ENCODE data around the gene RUSF1.

The RUSF1 gene

GRCh38 chr16:31458844-31459686 is 49.1 kb downstream of the RUSF1 start, which contains the start of gene ARMC5:
Gene ARMC5 (plus strand): TSS chr16:31459501. CDS start chr16:31459525, 24 bp downstream.
- peak within 1 kb of the TSS; percentile 91 for H2AFZ ChIP-seq (ENCODE audit: low read depth, low read length)
- H3K79me2 ChIP-seq (ENCODE audit: insufficient read depth, low read length), result peaks cover 44% of the 10 kb centered on the region
- TF ChIP-seq EZH2 (IDR thresholded peaks at IDR 0.05; ENCODE audit: borderline replicate concordance, low read depth, low read length, severe bottlenecking) (no peak), CTCF (IDR thresholded peaks at IDR 0.05; ENCODE audit: borderline replicate concordance, extremely low read depth, low read length, poor library complexity, severe bottlenecking) (peak; percentile 60)
- H3K36me3 ChIP-seq (ENCODE audit: insufficient read depth, low read length), result peaks cover 37% of the 10 kb centered on the region
- peak within 1 kb of the TSS; percentile 95 for H3K4me2 ChIP-seq (ENCODE audit: insufficient read depth, low read length)
- DNase-seq (peak; percentile 98), ATAC-seq (ENCODE audit: insufficient read depth, low read depth) (peak; percentile 74)
- H3K27me3 ChIP-seq (ENCODE audit: insufficient read depth, low read length, poor library complexity), result no peaks in the 10 kb centered on the region
- peaks cover 34% of the 10 kb centered on the region for H4K20me1 ChIP-seq (ENCODE audit: insufficient read depth, low read length)
- peaks cover 50% of the 10 kb centered on the region for H3K4me1 ChIP-seq (ENCODE audit: insufficient read depth, low read length)
- H3K4me3 ChIP-seq (ENCODE audit: low read depth in 1 of 2, low read length in 2 of 2), result peak within 1 kb of the TSS; percentile 62 to 74
- H3K9ac ChIP-seq (ENCODE audit: low read depth, low read length), result peak within 1 kb of the TSS; percentile 80
- H3K27ac ChIP-seq (ENCODE audit: low read length), result peak within 1 kb of the TSS; percentile 97
- no peaks in the 10 kb centered on the region for H3K9me3 ChIP-seq (ENCODE audit: insufficient read depth, low read length, severe bottlenecking)

- peak; percentile 46 for ATAC-seq (ENCODE audit: insufficient read depth, low read depth)
- H3K4me2 ChIP-seq (ENCODE audit: insufficient read depth, low read length), result peak overlapping the region; percentile 95
- peaks cover 49% of the 10 kb centered on the region for H3K79me2 ChIP-seq (ENCODE audit: insufficient read depth, low read length)
- DNase-seq, result peak; percentile 79
- TF ChIP-seq EZH2 (IDR thresholded peaks at IDR 0.05; ENCODE audit: borderline replicate concordance, low read depth, low read length, severe bottlenecking), result no peak
- no peak for TF ChIP-seq CTCF (IDR thresholded peaks at IDR 0.05; ENCODE audit: borderline replicate concordance, extremely low read depth, low read length, poor library complexity, severe bottlenecking)
- no peaks in the 10 kb centered on the region for H3K9me3 ChIP-seq (ENCODE audit: insufficient read depth, low read length, severe bottlenecking)
- peak overlapping the region; percentile 62 to 74 for H3K4me3 ChIP-seq (ENCODE audit: low read depth in 1 of 2, low read length in 2 of 2)
- peak overlapping the region; percentile 80 for H3K9ac ChIP-seq (ENCODE audit: low read depth, low read length)
- peaks cover 37% of the 10 kb centered on the region for H3K36me3 ChIP-seq (ENCODE audit: insufficient read depth, low read length)
- peaks cover 50% of the 10 kb centered on the region for H3K4me1 ChIP-seq (ENCODE audit: insufficient read depth, low read length)
- no peaks in the 10 kb centered on the region for H3K27me3 ChIP-seq (ENCODE audit: insufficient read depth, low read length, poor library complexity)
- H4K20me1 ChIP-seq (ENCODE audit: insufficient read depth, low read length), result peaks cover 40% of the 10 kb centered on the region
- H2AFZ ChIP-seq (ENCODE audit: low read depth, low read length), result peak overlapping the region; percentile 65
- peak overlapping the region; percentile 97 for H3K27ac ChIP-seq (ENCODE audit: low read length)
These were observed 49.9 kb downstream of the RUSF1 start for GRCh38 chr16:31458073-31458843.

GRCh38 chr16:31456988-31457360 is 51.2 kb downstream of the RUSF1 start:
- DNase-seq, result no peak
- H3K27ac ChIP-seq (ENCODE audit: low read length), result 0 out of 2 replicates have a peak overlapping the region, but pooled peaks have one; percentile 9

More at GRCh38 chr16:31456988-31457360, 51.2 kb downstream of the RUSF1 start:
- H3K36me3 ChIP-seq (ENCODE audit: insufficient read depth, low read length), result peaks cover 31% of the 10 kb centered on the region
- H3K9me3 ChIP-seq (ENCODE audit: insufficient read depth, low read length, severe bottlenecking), result no peaks in the 10 kb centered on the region
- H4K20me1 ChIP-seq (ENCODE audit: insufficient read depth, low read length), result peaks cover 46% of the 10 kb centered on the region
- no peak for ATAC-seq (ENCODE audit: insufficient read depth, low read depth)
- H2AFZ ChIP-seq (ENCODE audit: low read depth, low read length), result no peak overlapping the region
- H3K27me3 ChIP-seq (ENCODE audit: insufficient read depth, low read length, poor library complexity), result no peaks in the 10 kb centered on the region
- peaks cover 51% of the 10 kb centered on the region for H3K79me2 ChIP-seq (ENCODE audit: insufficient read depth, low read length)
- H3K9ac ChIP-seq (ENCODE audit: low read depth, low read length), result peak overlapping the region; percentile 80; the same call in 1 of the 2 replicates
- peak overlapping the region in 1 of 2 experiments; percentile 62; a peak in 2 of 4 replicates for H3K4me3 ChIP-seq (ENCODE audit: low read depth in 1 of 2, low read length in 2 of 2)
- peak overlapping the region; percentile 95 for H3K4me2 ChIP-seq (ENCODE audit: insufficient read depth, low read length)
- H3K4me1 ChIP-seq (ENCODE audit: insufficient read depth, low read length), result peaks cover 50% of the 10 kb centered on the region
- TF ChIP-seq CTCF (IDR thresholded peaks at IDR 0.05; ENCODE audit: borderline replicate concordance, extremely low read depth, low read length, poor library complexity, severe bottlenecking) (no peak), EZH2 (IDR thresholded peaks at IDR 0.05; ENCODE audit: borderline replicate concordance, low read depth, low read length, severe bottlenecking) (no peak)

Data from DND-41 (cell line).